Osteoblast (primary cell): ENCODE results near the gene PLK5. TPM values are rescaled to one million over a fixed set of nuclear protein-coding genes. Genes with fewer than 3 reads are reported as not detected.

Experiments
- DNase-seq: peaks from one replicate; pipeline ENCODE4 v3.0.0; 2011; ENCODE audit warnings: low spot score, mixed read lengths; ENCODE audit not compliant: insufficient read length; ENCODE audit errors: missing footprints
- H2AFZ ChIP-seq: 2 replicates; pipeline ENCODE4 v1.6.0; 2011; ENCODE audit warnings: mild to moderate bottlenecking, low read length
- H3K27ac ChIP-seq: 2 replicates; pipeline ENCODE4 v1.5.1; 2011; ENCODE audit warnings: mild to moderate bottlenecking, low read depth, low read length, moderate library complexity
- H3K27me3 ChIP-seq: 2 replicates; pipeline ENCODE4 v1.6.0; 2012; ENCODE audit warnings: mild to moderate bottlenecking, control low read depth, inconsistent platforms, low read length, moderate library complexity; ENCODE audit not compliant: insufficient read depth
- H3K36me3 ChIP-seq: 2 replicates; pipeline ENCODE4 v1.5.1; 2011; ENCODE audit warnings: mild to moderate bottlenecking, low read length, control low read depth, moderate library complexity; ENCODE audit not compliant: insufficient read depth
- H3K4me1 ChIP-seq: 2 replicates; pipeline ENCODE4 v1.5.1; 2011; ENCODE audit warnings: mild to moderate bottlenecking, low read length, control low read depth, moderate library complexity; ENCODE audit not compliant: insufficient read depth
- H3K4me2 ChIP-seq: 2 replicates; pipeline ENCODE4 v1.6.0; 2011; ENCODE audit warnings: mild to moderate bottlenecking, low read length; ENCODE audit not compliant: insufficient read depth
- H3K4me3 ChIP-seq: fragments of 200-600 bp; sonication (generic); 3 replicates; pipeline ENCODE4 v1.5.1; 2012; ENCODE audit warnings: mild to moderate bottlenecking, low read length, inconsistent platforms; ENCODE audit not compliant: insufficient read depth
- H3K79me2 ChIP-seq: 2 replicates; pipeline ENCODE4 v1.6.0; 2012; ENCODE audit warnings: mild to moderate bottlenecking, low read length, control low read depth, inconsistent platforms; ENCODE audit not compliant: insufficient read depth
- H3K9me3 ChIP-seq: 2 replicates; pipeline ENCODE4 v1.5.1; 2011; ENCODE audit warnings: low read depth, low read length, control low read depth
- H4K20me1 ChIP-seq: 2 replicates; pipeline ENCODE4 v1.6.0; 2012; ENCODE audit warnings: mild to moderate bottlenecking, low read length, control low read depth; ENCODE audit not compliant: insufficient read depth
- CTCF ChIP-seq: IDR thresholded peaks from 2 replicates; pipeline ENCODE4 v1.5.1; 2011; ENCODE audit warnings: mild to moderate bottlenecking, low read depth, low read length, moderate library complexity; ENCODE audit errors: extremely low read depth
- small RNA-seq: library from RNA; depleted of rRNA; stranded (forward); fragments of <200 nt; gene quantifications from one replicate; pipeline ENCODE3, GENCODE V24; 2012
- total RNA-seq: library from RNA; depleted of rRNA; stranded (reverse); fragments of >200 nt; gene quantifications from 2 replicates; pipeline ENCODE4 v1.2.3, GENCODE V29; 2012

Gene PLK5
- total RNA-seq, 1 donor = under 0.01 TPM

- Histone ChIP-seq H3K79me2 (peaks cover 45% of the 10 kb centered on the region), H3K27me3 (no peaks in the 10 kb centered on the region), H3K36me3 (peaks cover 40% of the 10 kb centered on the region), H2AFZ (no peak overlapping the region), H3K4me1 (peaks cover 2% of the 10 kb centered on the region), H4K20me1 (peaks cover 9% of the 10 kb centered on the region), H3K27ac (no peak overlapping the region), H3K4me2 (no peak overlapping the region), H3K9me3 (no peaks in the 10 kb centered on the region), H3K4me3 (no peak overlapping the region)
- DNase-seq = no peak
- no peak for TF ChIP-seq CTCF
Observed at GRCh38 chr19:1584500-1585242, 60.8 kb downstream of the PLK5 start.

- H3K79me2 ChIP-seq = peaks cover 51% of the 10 kb centered on the region
- peaks cover 11% of the 10 kb centered on the region for H4K20me1 ChIP-seq
- H3K9me3 ChIP-seq = no peaks in the 10 kb centered on the region
- no peak overlapping the region for H3K4me2 ChIP-seq
- no peaks in the 10 kb centered on the region for H3K27me3 ChIP-seq
- DNase-seq = no peak
- no peak for TF ChIP-seq CTCF
- peaks cover 35% of the 10 kb centered on the region for H3K36me3 ChIP-seq
- H2AFZ ChIP-seq = no peak overlapping the region
- no peak overlapping the region for H3K27ac ChIP-seq
- no peak overlapping the region for H3K4me3 ChIP-seq
- H3K4me1 ChIP-seq = peaks cover 4% of the 10 kb centered on the region
Observed at GRCh38 chr19:1585243-1585580, 61.3 kb downstream of the PLK5 start.

Small RNA genes lying within 50 kb of the gene (small RNA-seq; reads per million reads assigned to genes)
- gene AC005943.2 (not detected), gene RN7SL477P (not detected)

Other genes with a start within 250 kb of the PLK5 start
- 21.8 and 25.0 TPM in 2 replicates for gene FAM174C, start 248.5 kb upstream of the PLK5 start, total RNA-seq
- not detected in 2 replicates for gene EFNA2, start 238.2 kb upstream of the PLK5 start, total RNA-seq
- 40.4 and 46.0 TPM in 2 replicates for gene NDUFS7, start 140.2 kb upstream of the PLK5 start, total RNA-seq
- gene GAMT, start 122.5 kb upstream of the PLK5 start, total RNA-seq = 25.0 and 29.2 TPM in 2 replicates
- gene DAZAP1, start 116.5 kb upstream of the PLK5 start, total RNA-seq = 40.9 and 44.5 TPM in 2 replicates
- gene RPS15, start 85.7 kb upstream of the PLK5 start, total RNA-seq = 304 and 318 TPM in 2 replicates
- 0.29 and 0.36 TPM in 2 replicates for gene APC2, start 74.0 kb upstream of the PLK5 start, total RNA-seq
- gene C19orf25, start 44.9 kb upstream of the PLK5 start, total RNA-seq = 28.9 and 30.0 TPM in 2 replicates
- gene PCSK4, start 33.7 kb upstream of the PLK5 start, total RNA-seq = 1.4 and 2.4 TPM in 2 replicates
- 1.2 and 1.8 TPM in 2 replicates for gene REEP6, start 32.9 kb upstream of the PLK5 start, total RNA-seq
- 0.29 and 1.1 TPM in 2 replicates for gene ADAMTSL5, start 11.1 kb upstream of the PLK5 start, total RNA-seq
- gene MEX3D, start 44.2 kb downstream of the PLK5 start, total RNA-seq = 38.0 and 47.0 TPM in 2 replicates
- 76.9 and 78.5 TPM in 2 replicates for gene MBD3, start 68.8 kb downstream of the PLK5 start, total RNA-seq
- gene UQCR11, start 81.4 kb downstream of the PLK5 start, total RNA-seq = 37.4 and 39.4 TPM in 2 replicates
- 46.6 and 55.0 TPM in 2 replicates for gene TCF3, start 128.5 kb downstream of the PLK5 start, total RNA-seq
- not detected in 2 replicates for gene ONECUT3, start 229.4 kb downstream of the PLK5 start, total RNA-seq